ENCODE data around the gene SCO2.
A peak's percentile ranks its signal among the peaks of the same experiment; 100 is the strongest.
"Not testable (repeated sequence)": the region's sequence is repeated elsewhere in the genome, so short reads cannot be mapped to it uniquely, and the experiment has no call there.

The SCO2 gene

DNA sequence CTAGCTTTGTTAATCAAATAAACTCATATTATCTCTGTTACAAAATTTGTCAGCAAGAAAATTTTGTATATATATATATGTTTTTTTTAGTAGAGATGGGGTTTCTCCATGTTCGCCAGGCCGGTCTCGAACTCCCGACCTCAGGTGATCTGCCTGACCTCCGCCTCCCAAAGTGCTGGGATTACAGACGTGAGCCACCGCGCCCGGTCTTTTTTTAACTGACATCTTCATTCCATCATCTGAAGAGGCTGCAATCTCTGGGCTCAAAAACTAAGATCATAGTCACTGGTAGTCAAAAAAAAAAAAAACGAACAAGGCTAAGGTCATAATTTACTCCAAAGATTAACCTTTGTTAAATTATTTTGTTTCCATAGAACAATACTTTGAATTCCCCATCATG is 15.0 kb upstream of the SCO2 start:
- H3K27me3 ChIP-seq (ENCODE audit: control insufficient read depth, insufficient read depth, low read length), result peaks cover 12% of the 10 kb centered on the region
- no peak overlapping the region for H3K4me3 ChIP-seq (ENCODE audit: low read depth, low read length)
- no peaks in the 10 kb centered on the region for H3K36me3 ChIP-seq (ENCODE audit: control insufficient read depth, insufficient read depth, low read length)
- no peak overlapping the region for H3K27ac ChIP-seq (ENCODE audit: low read depth, low read length)
- H3K9me3 ChIP-seq (ENCODE audit: control insufficient read depth, insufficient read depth, low read depth, low read length), result no peaks in the 10 kb centered on the region
- no peak overlapping the region for H3K9ac ChIP-seq (ENCODE audit: low read length)
- H3K4me1 ChIP-seq (ENCODE audit: control insufficient read depth, insufficient read depth, low read length), result no peaks in the 10 kb centered on the region

DNA sequence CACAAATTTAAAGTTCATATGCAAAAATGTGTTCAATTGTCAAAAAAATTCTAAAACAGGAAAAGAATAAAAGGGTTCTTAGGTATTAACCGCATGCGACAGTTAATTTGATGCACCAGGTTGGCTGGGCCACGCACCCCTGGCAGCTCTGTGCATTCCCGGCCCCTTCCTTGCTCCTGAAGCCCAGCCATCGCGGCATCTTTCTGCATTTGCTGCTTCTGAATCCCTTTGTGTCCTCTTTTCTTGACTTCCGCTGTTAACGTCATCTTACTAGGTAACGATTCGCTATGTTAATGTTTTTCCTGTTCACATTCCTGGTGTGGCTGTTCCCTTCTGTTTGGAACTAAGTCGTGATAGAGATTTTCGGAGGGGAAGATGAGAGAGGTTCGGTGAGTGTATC is 12.4 kb upstream of the SCO2 start:
- Histone ChIP-seq H3K27ac (ENCODE audit: low read depth, low read length) (no peak overlapping the region), H3K4me1 (ENCODE audit: control insufficient read depth, insufficient read depth, low read length) (peaks cover 8% of the 10 kb centered on the region; the same call in 1 of the 2 replicates), H3K9me3 (ENCODE audit: control insufficient read depth, insufficient read depth, low read depth, low read length) (no peaks in the 10 kb centered on the region), H3K27me3 (ENCODE audit: control insufficient read depth, insufficient read depth, low read length) (peaks cover 14% of the 10 kb centered on the region), H3K4me3 (ENCODE audit: low read depth, low read length) (no peak overlapping the region), H3K9ac (ENCODE audit: low read length) (no peak overlapping the region), H3K36me3 (ENCODE audit: control insufficient read depth, insufficient read depth, low read length) (no peaks in the 10 kb centered on the region)

DNA sequence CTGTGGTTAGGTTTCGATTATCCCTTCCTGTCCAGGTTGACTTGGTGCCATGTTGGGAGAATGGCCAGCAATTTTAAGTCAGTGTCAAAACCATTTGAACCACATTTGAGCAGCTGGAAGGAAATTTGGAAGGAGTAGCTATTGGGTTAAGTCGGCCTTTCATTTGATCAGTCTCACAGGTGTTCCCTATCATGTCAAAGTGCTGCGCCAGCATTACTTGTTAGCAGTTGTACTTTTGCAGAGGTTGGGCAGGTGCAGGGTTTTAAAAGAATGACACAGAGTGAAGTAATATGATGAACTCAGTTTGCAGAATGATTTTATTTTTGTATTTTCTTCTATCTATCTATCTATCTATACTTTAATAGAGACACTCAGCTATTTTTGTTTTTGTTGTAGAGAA is 10.8 kb upstream of the SCO2 start:
- peaks cover 30% of the 10 kb centered on the region for H3K27me3 ChIP-seq (ENCODE audit: control insufficient read depth, insufficient read depth, low read length)
- H3K36me3 ChIP-seq (ENCODE audit: control insufficient read depth, insufficient read depth, low read length), result no peaks in the 10 kb centered on the region
- no peak overlapping the region for H3K4me3 ChIP-seq (ENCODE audit: low read depth, low read length)
- no peak overlapping the region for H3K27ac ChIP-seq (ENCODE audit: low read depth, low read length)
- H3K9ac ChIP-seq (ENCODE audit: low read length), result no peak overlapping the region
- no peaks in the 10 kb centered on the region for H3K9me3 ChIP-seq (ENCODE audit: control insufficient read depth, insufficient read depth, low read depth, low read length)
- H3K4me1 ChIP-seq (ENCODE audit: control insufficient read depth, insufficient read depth, low read length), result peaks cover 10% of the 10 kb centered on the region

DNA sequence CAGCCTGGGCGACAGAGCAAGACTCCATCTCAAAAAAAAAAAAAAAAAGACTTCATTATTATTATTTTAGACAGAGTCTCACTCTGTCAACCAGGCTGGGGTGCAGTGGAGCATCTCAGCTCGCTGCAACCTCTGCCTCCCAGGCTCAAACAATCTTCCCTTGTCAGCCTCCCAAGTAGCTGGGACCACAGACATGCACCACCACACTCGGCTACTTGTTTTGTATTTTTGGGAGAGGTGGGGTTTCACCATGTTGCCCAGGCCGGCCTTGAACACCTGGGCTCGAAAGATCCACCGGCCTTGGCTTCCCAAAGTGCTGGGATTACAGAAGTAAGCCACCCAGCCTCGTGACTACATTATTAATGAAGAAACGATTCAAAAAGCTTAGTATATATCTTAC is 9.7 kb upstream of the SCO2 start:
- Histone ChIP-seq H3K9me3 (ENCODE audit: control insufficient read depth, insufficient read depth, low read depth, low read length) (no peaks in the 10 kb centered on the region), H3K27ac (ENCODE audit: low read depth, low read length) (no peak overlapping the region), H3K9ac (ENCODE audit: low read length) (no peak overlapping the region), H3K36me3 (ENCODE audit: control insufficient read depth, insufficient read depth, low read length) (no peaks in the 10 kb centered on the region), H3K27me3 (ENCODE audit: control insufficient read depth, insufficient read depth, low read length) (peaks cover 41% of the 10 kb centered on the region), H3K4me1 (ENCODE audit: control insufficient read depth, insufficient read depth, low read length) (peaks cover 13% of the 10 kb centered on the region), H3K4me3 (ENCODE audit: low read depth, low read length) (no peak overlapping the region)

DNA sequence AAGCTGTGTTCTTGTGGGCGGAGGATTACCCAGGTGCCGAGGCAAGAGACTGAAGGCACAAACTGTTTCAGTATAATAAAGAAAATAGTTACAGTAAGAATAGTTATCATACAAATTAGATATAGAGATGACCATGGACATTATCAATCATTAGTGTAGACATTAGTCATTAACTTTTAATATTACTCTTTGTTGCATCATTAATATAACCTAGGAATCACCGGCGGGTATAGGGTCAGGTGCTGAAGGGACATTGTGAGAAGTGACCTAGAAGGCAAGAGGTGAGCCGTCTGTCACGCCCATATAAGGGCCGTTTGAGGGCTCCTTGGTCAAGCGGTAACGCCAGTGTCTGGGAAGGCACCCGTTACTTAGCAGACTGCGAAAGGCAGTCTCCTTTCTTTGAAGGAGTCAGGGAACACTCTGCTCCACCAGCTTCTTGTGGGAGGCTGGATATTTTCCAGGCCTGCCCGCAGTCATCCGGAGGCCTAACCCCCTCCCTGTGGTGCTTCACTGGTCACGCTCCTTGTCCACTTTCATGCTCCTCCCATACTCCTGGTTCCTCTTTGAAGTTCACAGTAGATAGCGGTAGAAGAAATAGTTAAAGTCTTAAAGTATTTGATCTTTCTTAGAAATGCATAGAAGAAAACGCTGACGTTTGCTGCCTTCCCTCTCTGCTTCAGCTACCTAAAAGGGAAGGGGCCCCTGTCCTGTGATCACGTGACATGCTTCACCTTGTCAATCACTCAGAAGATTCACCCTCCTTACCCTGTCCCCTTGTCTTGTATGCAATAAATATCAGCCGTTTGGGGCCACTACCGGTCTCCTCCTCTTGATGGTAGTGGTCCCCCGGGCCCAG is 8.7 kb upstream of the SCO2 start:
- not testable (repeated sequence) for H3K27ac ChIP-seq (ENCODE audit: low read depth, low read length)

DNA sequence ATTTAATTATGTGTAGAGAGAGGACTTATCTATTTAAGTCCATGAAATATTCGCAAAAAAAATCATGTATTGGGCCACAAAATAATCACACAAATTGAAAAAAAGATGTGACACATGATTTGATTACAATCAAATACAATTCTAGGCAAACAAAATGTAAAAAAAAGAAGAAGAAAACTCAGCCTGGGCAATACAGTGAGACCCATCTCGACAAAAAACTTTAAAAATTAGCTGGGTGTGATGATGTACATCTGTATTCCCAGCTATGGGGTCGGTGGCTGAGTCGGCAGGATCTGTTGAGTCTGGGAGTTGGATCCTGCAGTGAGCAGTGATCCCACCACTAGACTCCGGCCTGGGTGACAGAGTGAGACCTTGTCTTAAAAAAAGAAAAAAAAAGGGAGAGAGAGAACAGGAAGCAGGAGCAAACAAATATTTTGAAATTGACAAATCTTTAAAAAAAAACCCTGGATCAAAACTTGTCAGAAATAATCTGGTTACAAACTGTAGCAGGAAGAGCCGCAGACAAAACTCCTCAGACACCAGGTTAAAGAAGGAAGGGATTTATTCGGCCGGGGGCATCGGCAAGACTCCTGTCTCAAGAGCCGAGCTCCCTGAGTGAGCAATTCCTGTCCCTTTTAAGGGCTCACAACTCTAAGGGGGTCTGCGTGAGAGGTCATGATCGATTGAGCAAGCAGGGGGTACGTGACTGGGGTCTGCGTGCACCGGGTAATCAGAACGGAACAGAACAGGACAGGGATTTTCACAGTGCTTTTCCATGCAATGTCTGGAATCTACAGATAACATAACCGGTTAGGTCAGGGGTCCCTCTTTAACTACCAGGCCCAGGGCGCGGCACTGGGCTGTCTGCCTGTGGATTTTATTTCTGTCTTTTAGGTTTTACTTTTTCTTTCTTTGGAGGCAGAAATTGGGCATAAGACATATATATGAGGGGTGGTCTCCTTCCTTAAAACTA is 7.7 kb upstream of the SCO2 start:
- peaks cover 13% of the 10 kb centered on the region for H3K4me1 ChIP-seq (ENCODE audit: control insufficient read depth, insufficient read depth, low read length)
- no peak overlapping the region; the same call in 1 of the 2 replicates for H3K27ac ChIP-seq (ENCODE audit: low read depth, low read length)
- H3K9me3 ChIP-seq (ENCODE audit: control insufficient read depth, insufficient read depth, low read depth, low read length), result no peaks in the 10 kb centered on the region
- H3K9ac ChIP-seq (ENCODE audit: low read length), result no peak overlapping the region
- H3K27me3 ChIP-seq (ENCODE audit: control insufficient read depth, insufficient read depth, low read length), result peaks cover 61% of the 10 kb centered on the region
- H3K36me3 ChIP-seq (ENCODE audit: control insufficient read depth, insufficient read depth, low read length), result no peaks in the 10 kb centered on the region
- H3K4me3 ChIP-seq (ENCODE audit: low read depth, low read length), result no peak overlapping the region

More for the DNA sequence above, 8.7 kb upstream of the SCO2 start:
- not testable (repeated sequence) for H3K9me3 ChIP-seq (ENCODE audit: control insufficient read depth, insufficient read depth, low read depth, low read length); H3K36me3 ChIP-seq (ENCODE audit: control insufficient read depth, insufficient read depth, low read length); H3K9ac ChIP-seq (ENCODE audit: low read length); H3K4me3 ChIP-seq (ENCODE audit: low read depth, low read length)
- peaks cover 51% of the 10 kb centered on the region for H3K27me3 ChIP-seq (ENCODE audit: control insufficient read depth, insufficient read depth, low read length)
- H3K4me1 ChIP-seq (ENCODE audit: control insufficient read depth, insufficient read depth, low read length), result peaks cover 13% of the 10 kb centered on the region

DNA sequence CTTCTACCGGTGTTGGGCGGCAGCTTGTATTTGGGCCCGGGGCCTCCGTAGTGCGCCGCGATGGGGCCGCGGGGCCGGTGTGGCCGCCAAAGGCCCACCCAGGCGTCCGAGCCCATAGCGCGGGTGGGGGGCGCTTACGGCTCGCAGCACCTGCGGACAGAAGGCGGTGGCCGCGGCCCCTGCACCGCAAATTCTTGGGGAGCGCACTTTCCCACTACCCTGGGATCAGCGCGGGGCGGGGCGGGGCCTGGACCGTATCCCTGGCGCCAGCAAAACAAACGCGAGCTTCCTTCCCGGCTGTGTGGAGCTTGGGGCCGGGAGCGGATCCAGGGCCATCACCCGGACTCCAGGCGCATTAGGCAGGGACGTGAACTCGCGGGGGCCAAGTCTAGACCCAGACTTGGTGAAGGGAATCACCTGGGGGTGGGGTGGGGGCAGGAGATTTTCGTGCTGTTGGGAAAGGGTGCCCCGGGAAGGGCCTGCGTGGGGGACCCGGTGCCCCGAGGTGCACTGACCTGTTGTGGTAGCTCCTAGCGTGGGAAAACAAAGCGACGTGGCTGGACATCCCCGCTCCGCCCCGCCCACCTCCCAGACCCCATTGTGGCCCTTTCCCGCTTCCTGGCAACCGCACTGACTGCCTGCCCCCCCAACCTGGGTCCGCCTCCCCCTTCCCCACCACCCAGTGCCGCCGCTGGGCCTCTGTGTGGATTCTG is 6.7 kb upstream of the SCO2 start:
- H3K27ac ChIP-seq (ENCODE audit: low read depth, low read length), result no peak overlapping the region
- peak overlapping the region; percentile 75 for H3K4me3 ChIP-seq (ENCODE audit: low read depth, low read length)
- H3K27me3 ChIP-seq (ENCODE audit: control insufficient read depth, insufficient read depth, low read length), result peaks cover 71% of the 10 kb centered on the region
- no peaks in the 10 kb centered on the region for H3K36me3 ChIP-seq (ENCODE audit: control insufficient read depth, insufficient read depth, low read length)
- no peaks in the 10 kb centered on the region for H3K9me3 ChIP-seq (ENCODE audit: control insufficient read depth, insufficient read depth, low read depth, low read length)
- H3K9ac ChIP-seq (ENCODE audit: low read length), result no peak overlapping the region
- peaks cover 13% of the 10 kb centered on the region for H3K4me1 ChIP-seq (ENCODE audit: control insufficient read depth, insufficient read depth, low read length)

DNA sequence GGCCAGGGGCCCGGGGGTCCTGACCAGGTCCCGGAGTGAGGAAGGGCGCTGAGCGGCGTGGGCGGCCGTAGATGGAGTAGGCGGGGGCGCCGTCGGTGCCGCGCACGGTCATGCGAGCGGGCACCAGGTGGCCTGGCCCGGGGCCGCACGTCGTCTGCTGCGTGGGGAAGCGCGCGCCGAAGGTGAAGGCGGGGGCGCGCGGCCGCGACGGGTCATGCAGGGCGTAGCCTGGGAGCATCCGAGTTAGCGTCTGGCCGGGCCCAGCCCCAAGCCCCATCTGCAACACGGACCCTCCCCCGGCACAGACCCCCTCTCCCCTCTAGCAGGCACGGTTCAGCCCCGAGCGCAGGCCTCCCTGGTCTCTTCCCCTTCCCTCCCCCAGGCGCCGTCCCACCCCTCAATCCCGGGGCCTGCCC is 6.2 kb upstream of the SCO2 start:
- Histone ChIP-seq H3K36me3 (ENCODE audit: control insufficient read depth, insufficient read depth, low read length) (no peaks in the 10 kb centered on the region), H3K4me3 (ENCODE audit: low read depth, low read length) (peak overlapping the region; percentile 75), H3K9me3 (ENCODE audit: control insufficient read depth, insufficient read depth, low read depth, low read length) (no peaks in the 10 kb centered on the region), H3K27me3 (ENCODE audit: control insufficient read depth, insufficient read depth, low read length) (peaks cover 76% of the 10 kb centered on the region), H3K27ac (ENCODE audit: low read depth, low read length) (no peak overlapping the region), H3K9ac (ENCODE audit: low read length) (no peak overlapping the region), H3K4me1 (ENCODE audit: control insufficient read depth, insufficient read depth, low read length) (peaks cover 18% of the 10 kb centered on the region)

DNA sequence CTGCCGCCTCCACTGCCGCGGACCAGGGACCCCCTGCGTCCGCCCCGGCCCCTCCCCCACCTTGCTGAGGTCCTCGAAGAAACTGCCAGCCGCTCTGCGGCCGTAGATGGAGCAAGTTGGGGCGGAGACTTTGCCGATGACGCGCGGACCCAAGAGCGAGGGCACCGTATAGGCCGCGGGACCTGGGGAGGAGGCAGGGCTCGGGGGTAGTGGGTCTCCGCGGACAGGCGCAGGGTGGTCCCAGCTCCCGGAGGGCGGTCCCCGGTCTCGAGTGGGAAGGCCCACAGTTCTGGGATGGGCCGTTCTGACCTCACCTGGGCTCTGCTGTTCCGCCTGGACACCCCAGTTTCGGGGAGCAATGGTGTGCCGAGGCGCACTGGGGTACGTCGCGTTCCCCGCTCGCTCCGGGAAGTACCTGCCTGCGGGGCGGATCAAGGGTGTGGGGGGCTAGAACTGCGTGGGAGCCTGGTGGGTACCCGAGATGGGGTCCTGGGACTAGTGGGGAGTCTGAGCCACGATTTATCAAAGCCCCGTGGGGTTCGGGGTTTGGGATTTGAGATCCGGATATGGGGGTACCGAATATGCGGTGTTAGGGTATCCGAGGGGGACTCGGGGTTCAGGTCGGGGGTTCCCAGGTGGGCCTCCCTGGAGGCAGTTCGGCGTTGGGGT is 5.6 kb upstream of the SCO2 start:
- H3K4me1 ChIP-seq (ENCODE audit: control insufficient read depth, insufficient read depth, low read length), result peaks cover 19% of the 10 kb centered on the region
- no peaks in the 10 kb centered on the region for H3K36me3 ChIP-seq (ENCODE audit: control insufficient read depth, insufficient read depth, low read length)
- peak overlapping the region; percentile 65 for H3K9ac ChIP-seq (ENCODE audit: low read length)
- H3K9me3 ChIP-seq (ENCODE audit: control insufficient read depth, insufficient read depth, low read depth, low read length), result no peaks in the 10 kb centered on the region
- peak overlapping the region; percentile 75 for H3K4me3 ChIP-seq (ENCODE audit: low read depth, low read length)
- H3K27me3 ChIP-seq (ENCODE audit: control insufficient read depth, insufficient read depth, low read length), result peaks cover 77% of the 10 kb centered on the region
- H3K27ac ChIP-seq (ENCODE audit: low read depth, low read length), result no peak overlapping the region

DNA sequence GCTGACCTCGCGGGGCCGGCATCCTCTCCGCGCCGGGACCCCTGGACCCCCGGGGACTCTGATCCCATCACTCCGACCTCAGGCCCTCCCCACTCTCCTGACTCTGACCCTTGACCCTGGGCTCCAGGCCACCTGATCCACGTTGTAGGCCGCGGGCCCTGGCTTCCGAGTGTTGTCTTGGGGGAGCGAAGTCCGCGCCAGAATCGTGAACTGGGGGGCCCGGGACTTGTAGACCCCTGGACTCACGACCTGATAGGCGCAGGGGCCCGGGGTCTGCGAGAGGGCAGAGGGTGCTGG is 5.1 kb upstream of the SCO2 start:
- Histone ChIP-seq H3K9me3 (ENCODE audit: control insufficient read depth, insufficient read depth, low read depth, low read length) (no peaks in the 10 kb centered on the region), H3K9ac (ENCODE audit: low read length) (peak overlapping the region; percentile 42), H3K27ac (ENCODE audit: low read depth, low read length) (no peak overlapping the region), H3K4me3 (ENCODE audit: low read depth, low read length) (peak overlapping the region; percentile 75), H3K27me3 (ENCODE audit: control insufficient read depth, insufficient read depth, low read length) (peaks cover 77% of the 10 kb centered on the region), H3K36me3 (ENCODE audit: control insufficient read depth, insufficient read depth, low read length) (no peaks in the 10 kb centered on the region), H3K4me1 (ENCODE audit: control insufficient read depth, insufficient read depth, low read length) (peaks cover 19% of the 10 kb centered on the region)

Measured in HUES6 (cell line).